Astrocyte (in vitro differentiated cells and primary cell): ENCODE results near the gene NAV2. TPM values are rescaled to one million over a fixed set of nuclear protein-coding genes. Genes with fewer than 3 reads are reported as not detected.
A peak's percentile ranks its signal among the peaks of the same experiment; 100 is the strongest.

ENCODE experiments used
- DNase-seq: peaks from one replicate; pipeline ENCODE4 v3.0.0-alpha.2; 2010; ENCODE audit warnings: low read depth
- FAIRE-seq: peaks from 2 replicates; lab custom pipeline; 2011; peaks lifted over from hg19 to GRCh38; lab: Jason Lieb, UNC
- H2AFZ ChIP-seq: 2 replicates; pipeline ENCODE4 v1.6.0; 2012; ENCODE audit warnings: low read depth, low read length, inconsistent platforms
- H3K27ac ChIP-seq: 2 replicates; pipeline ENCODE4 v1.5.1; 2011; ENCODE audit warnings: low read depth, low read length, inconsistent platforms
- H3K27me3 ChIP-seq: 2 replicates; pipeline ENCODE4 v1.6.0; 2011; ENCODE audit warnings: low read length, inconsistent platforms; ENCODE audit not compliant: insufficient read depth
- H3K36me3 ChIP-seq: 2 replicates; pipeline ENCODE4 v1.5.1; 2011; ENCODE audit warnings: low read length, inconsistent platforms; ENCODE audit not compliant: insufficient read depth
- H3K4me1 ChIP-seq: 2 replicates; pipeline ENCODE4 v1.5.1; 2011; ENCODE audit warnings: low read length, inconsistent platforms; ENCODE audit not compliant: insufficient read depth
- H3K4me2 ChIP-seq: 2 replicates; pipeline ENCODE4 v1.6.0; 2012; ENCODE audit warnings: low read length, inconsistent platforms
- H3K4me3 ChIP-seq: 2 replicates; pipeline ENCODE4 v1.5.1; 2011; ENCODE audit warnings: low read depth, mild to moderate bottlenecking, low read length, inconsistent platforms; ENCODE audit not compliant: insufficient read depth
- H3K79me2 ChIP-seq: 2 replicates; pipeline ENCODE4 v1.6.0; 2012; ENCODE audit warnings: mild to moderate bottlenecking, low read length, inconsistent platforms; ENCODE audit not compliant: insufficient read depth
- H3K9ac ChIP-seq: 2 replicates; pipeline ENCODE4 v1.6.0; 2012; ENCODE audit warnings: mild to moderate bottlenecking, low read length, inconsistent platforms
- H3K9me3 ChIP-seq: 2 replicates; pipeline ENCODE4 v1.5.1; 2012; ENCODE audit warnings: low read depth, mild to moderate bottlenecking, low read length, inconsistent platforms; ENCODE audit not compliant: insufficient read depth
- H4K20me1 ChIP-seq: 2 replicates; pipeline ENCODE4 v1.6.0; 2012; ENCODE audit warnings: low read length, inconsistent platforms; ENCODE audit not compliant: insufficient read depth
- H3K27ac Mint-ChIP-seq: one replicate; pipeline ENCODE4 v1.8.0; 2021; ENCODE audit warnings: mild to moderate bottlenecking, mixed read lengths; ENCODE audit not compliant: unreplicated experiment
- H3K27me3 Mint-ChIP-seq: one replicate; pipeline ENCODE4 v1.8.0; 2021; ENCODE audit warnings: low read depth, mixed read lengths; ENCODE audit not compliant: unreplicated experiment
- H3K36me3 Mint-ChIP-seq: one replicate; pipeline ENCODE4 v1.8.0; 2021; ENCODE audit warnings: low read depth, mixed read lengths; ENCODE audit not compliant: unreplicated experiment
- H3K4me1 Mint-ChIP-seq: one replicate; pipeline ENCODE4 v1.8.0; 2021; ENCODE audit warnings: low read depth, mixed read lengths; ENCODE audit not compliant: unreplicated experiment
- H3K4me3 Mint-ChIP-seq: one replicate; pipeline ENCODE4 v1.8.0; 2021; ENCODE audit warnings: mild to moderate bottlenecking, moderate library complexity, mixed read lengths; ENCODE audit not compliant: unreplicated experiment
- H3K9me3 Mint-ChIP-seq: one replicate; pipeline ENCODE4 v1.8.0; 2021; ENCODE audit warnings: mild to moderate bottlenecking, mixed read lengths; ENCODE audit not compliant: unreplicated experiment
- EZH2 ChIP-seq: IDR thresholded peaks from 2 replicates; pipeline ENCODE4 v1.6.1; 2012; ENCODE audit warnings: mild to moderate bottlenecking, low read length, inconsistent platforms; ENCODE audit not compliant: insufficient read depth
- total RNA-seq: library from RNA; stranded (reverse); gene quantifications from 2 replicates; pipeline ENCODE4 v1.2.1, GENCODE V29; 2021
- TF ChIP-seq, protein P1 (sequence below): IDR thresholded peaks from 2 replicates; pipeline ENCODE4 v1.5.1; 2011; ENCODE audit warnings: low read depth, mild to moderate bottlenecking, inconsistent platforms, low read length, moderate library complexity; ENCODE audit not compliant: insufficient read depth

NAV2 gene
- total RNA-seq, 1 donor from 2014 or later, result 20.6 TPM

DNA sequence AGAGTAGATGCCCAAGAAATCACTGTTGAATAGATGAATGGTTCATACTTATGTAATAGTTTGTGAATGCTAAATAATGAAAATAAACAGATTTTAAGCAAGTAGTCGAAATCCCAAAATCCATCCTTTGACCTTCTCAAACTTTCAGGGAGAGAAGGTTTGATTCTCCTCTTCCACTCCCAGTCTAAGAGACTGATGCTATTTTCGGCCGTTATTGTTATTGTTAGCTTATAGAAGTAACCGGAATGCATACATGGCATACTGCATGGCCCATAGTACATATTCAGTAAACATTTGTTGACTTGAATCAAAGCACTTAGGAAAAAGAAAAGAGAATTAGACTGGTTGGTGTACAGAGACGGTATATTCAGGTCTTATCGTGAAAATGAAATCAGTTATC, 76.6 kb downstream of the NAV2 start:
- Histone ChIP-seq H3K36me3 (no peaks in the 10 kb centered on the region), H3K27ac (no peak overlapping the region), H3K9me3 (no peaks in the 10 kb centered on the region), H3K4me2 (no peak overlapping the region), H4K20me1 (peaks cover 83% of the 10 kb centered on the region), H3K4me3 (no peak overlapping the region), H3K9ac (no peak overlapping the region), H3K27me3 (peaks cover 6% of the 10 kb centered on the region), H3K79me2 (peaks cover 6% of the 10 kb centered on the region), H3K4me1 (no peaks in the 10 kb centered on the region), H2AFZ (no peak overlapping the region)
- H3K27ac Mint-ChIP-seq, result no peak overlapping the region
- FAIRE-seq, result no peak
- no peak for DNase-seq
- H3K27me3 Mint-ChIP-seq, result peaks cover 38% of the 10 kb centered on the region
- H3K36me3 Mint-ChIP-seq, result no peaks in the 10 kb centered on the region
- TF ChIP-seq, protein P1, sequence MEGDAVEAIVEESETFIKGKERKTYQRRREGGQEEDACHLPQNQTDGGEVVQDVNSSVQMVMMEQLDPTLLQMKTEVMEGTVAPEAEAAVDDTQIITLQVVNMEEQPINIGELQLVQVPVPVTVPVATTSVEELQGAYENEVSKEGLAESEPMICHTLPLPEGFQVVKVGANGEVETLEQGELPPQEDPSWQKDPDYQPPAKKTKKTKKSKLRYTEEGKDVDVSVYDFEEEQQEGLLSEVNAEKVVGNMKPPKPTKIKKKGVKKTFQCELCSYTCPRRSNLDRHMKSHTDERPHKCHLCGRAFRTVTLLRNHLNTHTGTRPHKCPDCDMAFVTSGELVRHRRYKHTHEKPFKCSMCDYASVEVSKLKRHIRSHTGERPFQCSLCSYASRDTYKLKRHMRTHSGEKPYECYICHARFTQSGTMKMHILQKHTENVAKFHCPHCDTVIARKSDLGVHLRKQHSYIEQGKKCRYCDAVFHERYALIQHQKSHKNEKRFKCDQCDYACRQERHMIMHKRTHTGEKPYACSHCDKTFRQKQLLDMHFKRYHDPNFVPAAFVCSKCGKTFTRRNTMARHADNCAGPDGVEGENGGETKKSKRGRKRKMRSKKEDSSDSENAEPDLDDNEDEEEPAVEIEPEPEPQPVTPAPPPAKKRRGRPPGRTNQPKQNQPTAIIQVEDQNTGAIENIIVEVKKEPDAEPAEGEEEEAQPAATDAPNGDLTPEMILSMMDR, result no peak
- TF ChIP-seq EZH2, result no peak
- peaks cover 2% of the 10 kb centered on the region for H3K9me3 Mint-ChIP-seq
- no peak overlapping the region for H3K4me3 Mint-ChIP-seq
- no peaks in the 10 kb centered on the region for H3K4me1 Mint-ChIP-seq

GRCh38 chr11:19789835-19790710, 77.4 kb downstream of the NAV2 start:
- Mint-ChIP-seq H3K4me3 (no peak overlapping the region), H3K27ac (no peak overlapping the region), H3K9me3 (peaks cover 2% of the 10 kb centered on the region), H3K36me3 (no peaks in the 10 kb centered on the region), H3K27me3 (peaks cover 35% of the 10 kb centered on the region), H3K4me1 (no peaks in the 10 kb centered on the region)
- H3K36me3 ChIP-seq, result no peaks in the 10 kb centered on the region
- H3K27me3 ChIP-seq, result peaks cover 6% of the 10 kb centered on the region
- H3K4me2 ChIP-seq, result no peak overlapping the region
- no peak overlapping the region for H3K9ac ChIP-seq
- DNase-seq (peak; percentile 75), FAIRE-seq (no peak)
- peaks cover 77% of the 10 kb centered on the region for H4K20me1 ChIP-seq
- no peak for TF ChIP-seq EZH2
- TF ChIP-seq, protein P1, result no peak
- H3K27ac ChIP-seq, result no peak overlapping the region
- H3K4me1 ChIP-seq, result no peaks in the 10 kb centered on the region
- H3K9me3 ChIP-seq, result no peaks in the 10 kb centered on the region
- H2AFZ ChIP-seq, result no peak overlapping the region
- no peak overlapping the region for H3K4me3 ChIP-seq
- H3K79me2 ChIP-seq, result peaks cover 6% of the 10 kb centered on the region
